Measurements from ENCODE around the gene CAPN8.
"Not testable (repeated sequence)": the region's sequence is repeated elsewhere in the genome, so short reads cannot be mapped to it uniquely, and the experiment has no call there.

The CAPN8 gene

GRCh38 chr1:223525546-223525945, 140.0 kb downstream of the CAPN8 start:
- no peaks in the 10 kb centered on the region for H3K9me3 ChIP-seq (ENCODE audit: severe bottlenecking)
- TF ChIP-seq, protein P1, sequence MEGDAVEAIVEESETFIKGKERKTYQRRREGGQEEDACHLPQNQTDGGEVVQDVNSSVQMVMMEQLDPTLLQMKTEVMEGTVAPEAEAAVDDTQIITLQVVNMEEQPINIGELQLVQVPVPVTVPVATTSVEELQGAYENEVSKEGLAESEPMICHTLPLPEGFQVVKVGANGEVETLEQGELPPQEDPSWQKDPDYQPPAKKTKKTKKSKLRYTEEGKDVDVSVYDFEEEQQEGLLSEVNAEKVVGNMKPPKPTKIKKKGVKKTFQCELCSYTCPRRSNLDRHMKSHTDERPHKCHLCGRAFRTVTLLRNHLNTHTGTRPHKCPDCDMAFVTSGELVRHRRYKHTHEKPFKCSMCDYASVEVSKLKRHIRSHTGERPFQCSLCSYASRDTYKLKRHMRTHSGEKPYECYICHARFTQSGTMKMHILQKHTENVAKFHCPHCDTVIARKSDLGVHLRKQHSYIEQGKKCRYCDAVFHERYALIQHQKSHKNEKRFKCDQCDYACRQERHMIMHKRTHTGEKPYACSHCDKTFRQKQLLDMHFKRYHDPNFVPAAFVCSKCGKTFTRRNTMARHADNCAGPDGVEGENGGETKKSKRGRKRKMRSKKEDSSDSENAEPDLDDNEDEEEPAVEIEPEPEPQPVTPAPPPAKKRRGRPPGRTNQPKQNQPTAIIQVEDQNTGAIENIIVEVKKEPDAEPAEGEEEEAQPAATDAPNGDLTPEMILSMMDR (IDR thresholded peaks at IDR 0.05; ENCODE audit: low read depth, low read length) = no peak

GRCh38 chr1:223524930-223525451, 140.5 kb downstream of the CAPN8 start:
- TF ChIP-seq, protein P1 (IDR thresholded peaks at IDR 0.05; ENCODE audit: low read depth, low read length) = no peak
- Histone ChIP-seq H3K27me3 (ENCODE audit: insufficient read depth, low read depth, severe bottlenecking) (no peaks in the 10 kb centered on the region), H3K36me3 (no peaks in the 10 kb centered on the region), H3K4me3 (ENCODE audit: low read depth, low read length) (no peak overlapping the region), H3K27ac (no peak overlapping the region), H3K9me3 (ENCODE audit: severe bottlenecking) (no peaks in the 10 kb centered on the region)
- DNase-seq = no peak

More at GRCh38 chr1:223525546-223525945, 140.0 kb downstream of the CAPN8 start:
- no peak overlapping the region for H3K4me3 ChIP-seq (ENCODE audit: low read depth, low read length)
- DNase-seq = no peak
- H3K36me3 ChIP-seq = no peaks in the 10 kb centered on the region
- H3K27ac ChIP-seq = no peak overlapping the region
- H3K27me3 ChIP-seq (ENCODE audit: insufficient read depth, low read depth, severe bottlenecking) = no peaks in the 10 kb centered on the region

- H3K4me3 ChIP-seq (ENCODE audit: low read depth, low read length) = no peak overlapping the region
- no peak overlapping the region for H3K27ac ChIP-seq
- H3K9me3 ChIP-seq (ENCODE audit: severe bottlenecking) = no peaks in the 10 kb centered on the region
- DNase-seq = no peak
- H3K27me3 ChIP-seq (ENCODE audit: insufficient read depth, low read depth, severe bottlenecking) = no peaks in the 10 kb centered on the region
- TF ChIP-seq, protein P1 (IDR thresholded peaks at IDR 0.05; ENCODE audit: low read depth, low read length) = no peak
- H3K36me3 ChIP-seq = no peaks in the 10 kb centered on the region
These were observed 144.4 kb downstream of the CAPN8 start for GRCh38 chr1:223521150-223521549.

DNA sequence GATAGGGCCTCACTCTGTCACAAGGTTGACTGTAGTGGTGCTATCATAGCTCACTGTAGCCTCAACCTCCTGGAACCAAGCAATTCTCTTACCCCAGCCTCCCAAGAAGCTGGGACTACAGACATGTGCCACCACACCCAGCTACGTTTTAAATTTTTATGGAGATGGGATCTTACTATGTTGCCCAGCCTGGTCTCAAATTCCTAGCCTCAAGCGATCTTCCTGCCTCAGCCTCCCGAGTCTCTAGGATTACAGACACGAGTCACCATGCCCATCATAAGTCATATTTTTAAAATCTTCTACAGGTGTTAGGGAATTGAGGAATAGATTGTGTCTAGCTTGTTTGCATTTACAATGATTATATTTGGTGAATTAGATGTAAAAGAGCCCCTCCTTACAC, 145.3 kb downstream of the CAPN8 start:
- Histone ChIP-seq H3K9me3 (ENCODE audit: severe bottlenecking) (no peaks in the 10 kb centered on the region), H3K27ac (no peak overlapping the region), H3K36me3 (no peaks in the 10 kb centered on the region), H3K4me3 (ENCODE audit: low read depth, low read length) (no peak overlapping the region), H3K27me3 (ENCODE audit: insufficient read depth, low read depth, severe bottlenecking) (no peaks in the 10 kb centered on the region)
- no peak for DNase-seq
- TF ChIP-seq, protein P1 (IDR thresholded peaks at IDR 0.05; ENCODE audit: low read depth, low read length) = no peak

- Histone ChIP-seq H3K4me3 (ENCODE audit: low read depth, low read length) (no peak overlapping the region), H3K9me3 (ENCODE audit: severe bottlenecking) (no peaks in the 10 kb centered on the region), H3K27me3 (ENCODE audit: insufficient read depth, low read depth, severe bottlenecking) (no peaks in the 10 kb centered on the region), H3K27ac (no peak overlapping the region), H3K36me3 (no peaks in the 10 kb centered on the region)
- DNase-seq = no peak
- TF ChIP-seq, protein P1 (IDR thresholded peaks at IDR 0.05; ENCODE audit: low read depth, low read length) = no peak
These were observed 146.4 kb downstream of the CAPN8 start for GRCh38 chr1:223519116-223519515.

GRCh38 chr1:223518553-223518952, 146.9 kb downstream of the CAPN8 start:
- H3K9me3 ChIP-seq (ENCODE audit: severe bottlenecking); H3K27me3 ChIP-seq (ENCODE audit: insufficient read depth, low read depth, severe bottlenecking); H3K36me3 ChIP-seq; DNase-seq; H3K4me3 ChIP-seq (ENCODE audit: low read depth, low read length); H3K27ac ChIP-seq: not testable (repeated sequence)

Data from WERI-Rb-1 (cell line).